Adrenal gland (tissue), 5 donors: ENCODE measurements around the gene OSBP.
A peak's percentile ranks its signal among the peaks of the same experiment; 100 is the strongest.

Experiments
- CTCF ChIP-seq, 6 experiments: fragments of 450-650 bp in 4 of 6; fragments of 200-600 bp in 2 of 6; sonication (generic) in 1 of 6; IDR thresholded peaks; 1 replicate in 5 of 6; 2 replicates in 1 of 6; pipeline versions ENCODE4 v1.5.1 to v1.8.0; 2016 to 2021; ENCODE audit warnings: antibody characterized with exemption in 6 of 6, mild to moderate bottlenecking in 2 of 6, moderate library complexity in 1 of 6
- POLR2A ChIP-seq, 2 donors: fragments of 450-650 bp; IDR thresholded peaks; one replicate each; pipeline ENCODE4 v1.6.1; 2017; ENCODE audit warnings: antibody characterized with exemption in 2 of 2, mild to moderate bottlenecking in 2 of 2, moderate library complexity in 1 of 2
- donor health status: DM: no; HTN: no; CAD: no.

GRCh38 chr11:59551659-59552521 lies 63.7 kb downstream of the OSBP start:
- peak in 1 of 2 donors; percentile 25 for TF ChIP-seq POLR2A (IDR thresholded peaks at IDR 0.05)
- TF ChIP-seq CTCF (IDR thresholded peaks at IDR 0.05): peak in 1 of 6 experiments; percentile 5
